Neuronal stem cell (in vitro differentiated cells): ENCODE measurements around the gene FOXP1.

ENCODE experiments used
- DNase-seq: peaks from one replicate; pipeline ENCODE4 v3.0.0-alpha.2; 2013; ENCODE audit warnings: low spot score
- H2AFZ ChIP-seq: one replicate; pipeline ENCODE4 v1.6.1; 2013; ENCODE audit warnings: mild to moderate bottlenecking, low read length, inconsistent platforms
- H2AK5ac ChIP-seq: 2 replicates; pipeline ENCODE4 v1.6.1; 2013; ENCODE audit warnings: low read depth, mild to moderate bottlenecking, inconsistent platforms, low read length, moderate library complexity, mixed read lengths
- H2BK120ac ChIP-seq: 2 replicates; pipeline ENCODE4 v1.6.1; 2013; ENCODE audit warnings: low read depth, mild to moderate bottlenecking, inconsistent platforms, low read length, moderate library complexity, mixed read lengths
- H2BK12ac ChIP-seq: one replicate; pipeline ENCODE4 v1.6.1; 2013; ENCODE audit warnings: low read length, inconsistent platforms
- H2BK15ac ChIP-seq: 2 replicates; pipeline ENCODE4 v1.6.1; 2013; ENCODE audit warnings: mild to moderate bottlenecking, low read length, inconsistent platforms, mixed read lengths
- H2BK5ac ChIP-seq: one replicate; pipeline ENCODE4 v1.6.1; 2013; ENCODE audit warnings: inconsistent platforms, mild to moderate bottlenecking, low read length, moderate library complexity
- H3K14ac ChIP-seq: one replicate; pipeline ENCODE4 v1.6.1; 2013; ENCODE audit warnings: low read length, inconsistent platforms
- H3K18ac ChIP-seq: 2 replicates; pipeline ENCODE4 v1.6.1; 2013; ENCODE audit warnings: low read length, inconsistent platforms
- H3K23ac ChIP-seq: 2 replicates; pipeline ENCODE4 v1.6.1; 2013; ENCODE audit warnings: low read depth, mild to moderate bottlenecking, mixed read lengths, low read length, inconsistent platforms; ENCODE audit not compliant: poor library complexity
- H3K27ac ChIP-seq: replicated peaks from 3 replicates; pipeline ENCODE4 v1.5.1; 2013; ENCODE audit warnings: low read length, inconsistent platforms
- H3K27me3 ChIP-seq, 3 experiments: 2 replicates each; pipeline ENCODE4 v1.6.1; 2013; ENCODE audit warnings: low read length in 3 of 3, mild to moderate bottlenecking in 2 of 3, inconsistent platforms in 1 of 3, low read depth in 1 of 3, mixed read lengths in 1 of 3, moderate library complexity in 1 of 3; ENCODE audit not compliant: control insufficient read depth in 3 of 3, insufficient read depth in 3 of 3
- H3K36me3 ChIP-seq, 2 donors: replicated peaks in 1 of 2; 2 replicates each; pipeline ENCODE4 v1.6.1; 2013; ENCODE audit warnings: low read length in 2 of 2; ENCODE audit not compliant: control insufficient read depth in 2 of 2, insufficient read depth in 2 of 2
- H3K4ac ChIP-seq: 2 replicates; pipeline ENCODE4 v1.6.1; 2013; ENCODE audit warnings: inconsistent platforms, mild to moderate bottlenecking, low read length, moderate library complexity
- H3K4me1 ChIP-seq, 2 donors: 1 replicate in 1 of 2; 2 replicates in 1 of 2; pipeline ENCODE4 v1.6.1; 2013; ENCODE audit warnings: low read length in 2 of 2, low read depth in 1 of 2; ENCODE audit not compliant: control insufficient read depth in 2 of 2, insufficient read depth in 1 of 2
- H3K4me2 ChIP-seq: one replicate; pipeline ENCODE4 v1.6.1; 2013; ENCODE audit warnings: mild to moderate bottlenecking, low read length, inconsistent platforms; ENCODE audit not compliant: insufficient read depth, poor library complexity, severe bottlenecking
- H3K4me3 ChIP-seq, 2 donors: 2 replicates each; pipeline ENCODE4 v1.5.1; 2013; ENCODE audit warnings: low read length in 2 of 2, mild to moderate bottlenecking in 2 of 2, inconsistent platforms in 1 of 2, moderate library complexity in 1 of 2
- H3K79me1 ChIP-seq: one replicate; pipeline ENCODE4 v1.6.1; 2013; ENCODE audit warnings: low read depth, mild to moderate bottlenecking, inconsistent platforms, low read length, moderate library complexity
- H3K9ac ChIP-seq: one replicate; pipeline ENCODE4 v1.6.1; 2013; ENCODE audit warnings: mild to moderate bottlenecking, low read depth, low read length, inconsistent platforms; ENCODE audit not compliant: poor library complexity
- H3K9me3 ChIP-seq, 2 donors: replicated peaks in 1 of 2; 2 replicates each; pipeline versions ENCODE3 to v1.6.1; 2013; ENCODE audit warnings: low read length in 2 of 2, mild to moderate bottlenecking in 2 of 2, inconsistent platforms in 1 of 2, low read depth in 1 of 2, mixed read lengths in 1 of 2, moderate library complexity in 1 of 2; ENCODE audit not compliant: control insufficient read depth in 2 of 2, insufficient read depth in 1 of 2
- H4K8ac ChIP-seq: one replicate; pipeline ENCODE4 v1.6.1; 2013; ENCODE audit warnings: low read depth, mild to moderate bottlenecking, inconsistent platforms, low read length, moderate library complexity
- H4K91ac ChIP-seq: one replicate; pipeline ENCODE4 v1.6.1; 2013; ENCODE audit warnings: low read length, low read depth, mild to moderate bottlenecking, inconsistent platforms; ENCODE audit not compliant: poor library complexity
- WGBS, 2 donors: extraction: QIAGEN DNeasy Blood & Tissue Kit; methylation state at CpG; one replicate each; pipeline ENCODE4 v1.1.7; 2013; ENCODE audit warnings: missing lambda C conversion rate in 2 of 2, mixed read lengths in 1 of 2; ENCODE audit not compliant: insufficient read length in 2 of 2, insufficient replicate concordance in 1 of 2; ENCODE audit errors: extremely low coverage in 2 of 2; 5-methylcytosine and 5-hydroxymethylcytosine counted together

FOXP1 gene

GRCh38 chr3:71025010-71025409 is 558.5 kb downstream of the FOXP1 start:
- Histone ChIP-seq H3K18ac (no peak overlapping the region), H3K4me3 (no peak overlapping the region), H2BK120ac (no peak overlapping the region), H3K79me1 (no peaks in the 10 kb centered on the region), H2AK5ac (no peak overlapping the region), H2BK12ac (no peak overlapping the region), H3K14ac (no peak overlapping the region), H3K4me2 (no peak overlapping the region), H2BK5ac (no peak overlapping the region), H4K8ac (no peak overlapping the region), H3K27me3 (no peaks in the 10 kb centered on the region), H3K4ac (no peak overlapping the region), H2BK15ac (no peak overlapping the region), H3K9ac (no peak overlapping the region), H3K36me3 (peaks cover 2 to 9% of the 10 kb centered on the region in 2 donors), H4K91ac (no peak overlapping the region), H3K9me3 (peaks cover 3 to 7% of the 10 kb centered on the region in 2 donors), H3K4me1 (peaks cover 4 to 7% of the 10 kb centered on the region in 2 donors), H2AFZ (no peak overlapping the region), H3K23ac (no peak overlapping the region), H3K27ac (no peak overlapping the region)
- no peak for DNase-seq
- no CpG with 5 or more reads among the region's 8 CpGs for WGBS, 2 donors

- DNase-seq, result peak; percentile 40
- peaks cover 4 to 7% of the 10 kb centered on the region in 2 donors for H3K4me1 ChIP-seq
- no peak overlapping the region for H3K23ac ChIP-seq
- H3K4me2 ChIP-seq, result no peak overlapping the region
- WGBS, 2 donors, result no CpG with 5 or more reads among the region's 5 CpGs
- no peak overlapping the region for H3K4me3 ChIP-seq
- no peak overlapping the region for H2BK15ac ChIP-seq
- no peak overlapping the region for H4K91ac ChIP-seq
- H3K14ac ChIP-seq, result no peak overlapping the region
- no peak overlapping the region for H2BK120ac ChIP-seq
- H3K18ac ChIP-seq, result no peak overlapping the region
- no peak overlapping the region for H4K8ac ChIP-seq
- H3K27ac ChIP-seq, result no peak overlapping the region
- H2BK5ac ChIP-seq, result no peak overlapping the region
- no peak overlapping the region for H3K9ac ChIP-seq
- H3K27me3 ChIP-seq, result no peaks in the 10 kb centered on the region
- H3K79me1 ChIP-seq, result no peaks in the 10 kb centered on the region
- no peak overlapping the region for H2BK12ac ChIP-seq
- H2AK5ac ChIP-seq, result no peak overlapping the region
- peaks cover 0 to 7% of the 10 kb centered on the region in 2 donors for H3K36me3 ChIP-seq
- no peak overlapping the region for H3K4ac ChIP-seq
- no peak overlapping the region for H2AFZ ChIP-seq
- no peaks in the 10 kb centered on the region for H3K9me3 ChIP-seq
These were observed 560.8 kb downstream of the FOXP1 start for GRCh38 chr3:71022551-71023335.

GRCh38 chr3:71018799-71019198 is 564.7 kb downstream of the FOXP1 start:
- Histone ChIP-seq H2BK12ac (no peak overlapping the region), H3K27ac (no peak overlapping the region), H3K18ac (no peak overlapping the region), H2AK5ac (no peak overlapping the region), H3K4ac (no peak overlapping the region), H3K23ac (no peak overlapping the region), H3K9me3 (no peaks in the 10 kb centered on the region), H3K36me3 (peaks cover 0 to 18% of the 10 kb centered on the region in 2 donors), H2AFZ (no peak overlapping the region), H3K4me2 (no peak overlapping the region), H3K79me1 (no peaks in the 10 kb centered on the region), H3K27me3 (no peaks in the 10 kb centered on the region), H2BK15ac (no peak overlapping the region), H4K8ac (no peak overlapping the region), H4K91ac (no peak overlapping the region), H2BK120ac (no peak overlapping the region), H3K14ac (no peak overlapping the region), H3K4me1 (peaks cover 4 to 7% of the 10 kb centered on the region in 2 donors), H3K4me3 (no peak overlapping the region), H2BK5ac (no peak overlapping the region), H3K9ac (no peak overlapping the region)
- DNase-seq, result no peak
- no CpG with 5 or more reads among the region's 4 CpGs for whole genome bisulfite sequencing, 2 donors

GRCh38 chr3:71016178-71016845 is 567.2 kb downstream of the FOXP1 start:
- Histone ChIP-seq H3K18ac (no peak overlapping the region), H3K27me3 (no peaks in the 10 kb centered on the region), H3K4me2 (no peak overlapping the region), H2BK15ac (no peak overlapping the region), H4K8ac (no peak overlapping the region), H3K14ac (no peak overlapping the region), H3K23ac (no peak overlapping the region), H2BK120ac (no peak overlapping the region), H4K91ac (no peak overlapping the region), H3K36me3 (peaks cover 0 to 18% of the 10 kb centered on the region in 2 donors), H3K4me1 (no peaks in the 10 kb centered on the region), H3K79me1 (no peaks in the 10 kb centered on the region), H3K27ac (no peak overlapping the region), H2BK5ac (no peak overlapping the region), H2BK12ac (no peak overlapping the region), H3K9me3 (no peaks in the 10 kb centered on the region), H3K4ac (no peak overlapping the region), H2AFZ (no peak overlapping the region), H3K4me3 (no peak overlapping the region), H2AK5ac (no peak overlapping the region), H3K9ac (no peak overlapping the region)
- WGBS, 2 donors, result no CpG with 5 or more reads among the region's 10 CpGs
- no peak for DNase-seq
